GM20000 (cell line): ENCODE measurements around the gene PLCB4.

ENCODE experiments used
- DNase-seq: peaks from one replicate; pipeline ENCODE4 v3.0.0; 2012; ENCODE audit warnings: low spot score
- CTCF ChIP-seq: IDR thresholded peaks from 2 replicates; pipeline ENCODE4 v1.5.1; 2012; ENCODE audit warnings: mild to moderate bottlenecking, control low read depth; ENCODE audit errors: extremely low read depth, missing control alignments

The PLCB4 gene

GRCh38 chr20:9195031-9195430 is 126.1 kb downstream of the PLCB4 start:
- no peak for TF ChIP-seq CTCF
- DNase-seq = no peak

- DNase-seq = no peak
- TF ChIP-seq CTCF = no peak
These were observed 127.2 kb downstream of the PLCB4 start for GRCh38 chr20:9196110-9196509.

GRCh38 chr20:9198460-9198859 is 129.6 kb downstream of the PLCB4 start:
- TF ChIP-seq CTCF = no peak
- DNase-seq = no peak

GRCh38 chr20:9200196-9200595 is 131.3 kb downstream of the PLCB4 start:
- TF ChIP-seq CTCF = no peak

GRCh38 chr20:9200620-9201019 is 131.7 kb downstream of the PLCB4 start:
- no peak for TF ChIP-seq CTCF
- no peak for DNase-seq

More at GRCh38 chr20:9200196-9200595, 131.3 kb downstream of the PLCB4 start:
- no peak for DNase-seq

- no peak for DNase-seq
- TF ChIP-seq CTCF = no peak
These were observed 133.7 kb downstream of the PLCB4 start for GRCh38 chr20:9202420-9203080.

- DNase-seq = no peak
- TF ChIP-seq CTCF = no peak
These were observed 134.2 kb downstream of the PLCB4 start for GRCh38 chr20:9203081-9203447.
